Measurements from ENCODE around the gene WDPCP. TPM values are rescaled to one million over a fixed set of nuclear protein-coding genes. Genes with fewer than 3 reads are reported as not detected.

The WDPCP gene
- total RNA-seq, 1 experiment from 2014 or later: 15.2 TPM

DNA sequence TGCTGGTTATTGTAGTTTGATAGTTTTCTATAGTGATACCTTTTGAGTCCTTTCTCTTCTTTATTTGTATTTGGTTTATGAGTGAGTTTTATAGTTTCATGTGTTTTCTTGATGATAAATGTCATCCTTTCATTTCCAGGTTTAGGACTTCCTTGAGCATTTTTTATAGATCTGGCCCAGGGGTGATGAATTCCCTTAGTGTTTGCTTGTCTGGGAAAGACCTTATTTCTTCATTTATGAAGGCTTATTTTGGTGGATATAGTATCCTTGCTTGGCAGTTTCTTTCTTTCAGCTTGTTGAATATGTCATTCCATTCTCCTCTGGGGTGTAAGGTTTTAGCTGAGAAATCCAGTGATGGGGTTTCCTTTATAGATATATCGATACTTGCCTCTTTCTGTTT is 483.8 kb downstream of the WDPCP start:
- Histone ChIP-seq H3K79me2 (ENCODE audit: low read depth) (no peaks in the 10 kb centered on the region), H3F3A (ENCODE audit: insufficient read depth, low read depth) (no peaks in the 10 kb centered on the region), H3K4me3 (no peak overlapping the region), H3K36me3 (ENCODE audit: low read depth) (no peaks in the 10 kb centered on the region), H3K4me1 (replicated peaks; ENCODE audit: insufficient read depth) (no peaks in the 10 kb centered on the region), H3K9me3 (ENCODE audit: insufficient read depth, low read depth) (peaks cover 4% of the 10 kb centered on the region; the same call in 1 of the 2 replicates), H3K4me2 (no peak overlapping the region), H3K27me3 (ENCODE audit: insufficient read depth, low read depth) (no peaks in the 10 kb centered on the region), H2AFZ (no peak overlapping the region), H4K20me1 (ENCODE audit: insufficient read depth) (no peaks in the 10 kb centered on the region), H3K9me2 (ENCODE audit: insufficient read depth) (no peaks in the 10 kb centered on the region), H3K27ac (no peak overlapping the region)
- CTCF ChIA-PET: no interaction called here
- DNase-seq: no peak
- intact Hi-C loops (cut with micrococcal nuclease; ENCODE audit: unreplicated experiment): no loop called here
- POLR2A ChIA-PET (ENCODE audit: unreplicated experiment): no interaction called here
- no TSS peak for BruUV-seq (replicated peaks)
- no peak for TF ChIP-seq EZH2 (IDR thresholded peaks at IDR 0.05; ENCODE audit: low read depth)
- TF ChIP-seq, protein P1, sequence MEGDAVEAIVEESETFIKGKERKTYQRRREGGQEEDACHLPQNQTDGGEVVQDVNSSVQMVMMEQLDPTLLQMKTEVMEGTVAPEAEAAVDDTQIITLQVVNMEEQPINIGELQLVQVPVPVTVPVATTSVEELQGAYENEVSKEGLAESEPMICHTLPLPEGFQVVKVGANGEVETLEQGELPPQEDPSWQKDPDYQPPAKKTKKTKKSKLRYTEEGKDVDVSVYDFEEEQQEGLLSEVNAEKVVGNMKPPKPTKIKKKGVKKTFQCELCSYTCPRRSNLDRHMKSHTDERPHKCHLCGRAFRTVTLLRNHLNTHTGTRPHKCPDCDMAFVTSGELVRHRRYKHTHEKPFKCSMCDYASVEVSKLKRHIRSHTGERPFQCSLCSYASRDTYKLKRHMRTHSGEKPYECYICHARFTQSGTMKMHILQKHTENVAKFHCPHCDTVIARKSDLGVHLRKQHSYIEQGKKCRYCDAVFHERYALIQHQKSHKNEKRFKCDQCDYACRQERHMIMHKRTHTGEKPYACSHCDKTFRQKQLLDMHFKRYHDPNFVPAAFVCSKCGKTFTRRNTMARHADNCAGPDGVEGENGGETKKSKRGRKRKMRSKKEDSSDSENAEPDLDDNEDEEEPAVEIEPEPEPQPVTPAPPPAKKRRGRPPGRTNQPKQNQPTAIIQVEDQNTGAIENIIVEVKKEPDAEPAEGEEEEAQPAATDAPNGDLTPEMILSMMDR (conservative IDR thresholded peaks at IDR 0.05): no peak

- Histone ChIP-seq H3K9me2 (ENCODE audit: insufficient read depth) (no peaks in the 10 kb centered on the region), H3K27ac (no peak overlapping the region), H3K27me3 (ENCODE audit: insufficient read depth, low read depth) (no peaks in the 10 kb centered on the region), H4K20me1 (ENCODE audit: insufficient read depth) (no peaks in the 10 kb centered on the region), H3K4me1 (replicated peaks; ENCODE audit: insufficient read depth) (no peaks in the 10 kb centered on the region), H3F3A (ENCODE audit: insufficient read depth, low read depth) (no peaks in the 10 kb centered on the region), H2AFZ (no peak overlapping the region), H3K36me3 (ENCODE audit: low read depth) (no peaks in the 10 kb centered on the region), H3K79me2 (ENCODE audit: low read depth) (no peaks in the 10 kb centered on the region), H3K4me3 (no peak overlapping the region), H3K4me2 (no peak overlapping the region), H3K9me3 (ENCODE audit: insufficient read depth, low read depth) (peaks cover 4% of the 10 kb centered on the region; the same call in 1 of the 2 replicates)
- TF ChIP-seq, protein P1 (conservative IDR thresholded peaks at IDR 0.05): no peak
- TF ChIP-seq EZH2 (IDR thresholded peaks at IDR 0.05; ENCODE audit: low read depth): no peak
- POLR2A ChIA-PET (ENCODE audit: unreplicated experiment): interaction anchor here (0.6 kb wide), 1 partner anchor 71 kb away, joined by 8 read pairs; no protein-coding TSS in a partner anchor
- intact Hi-C loops (cut with micrococcal nuclease; ENCODE audit: unreplicated experiment): no loop called here
- no TSS peak for BruUV-seq (replicated peaks)
- CTCF ChIA-PET: no interaction called here
- DNase-seq: no peak
Observed at GRCh38 chr2:63101954-63102353, 486.3 kb downstream of the WDPCP start.

- H3K4me1 ChIP-seq (replicated peaks; ENCODE audit: insufficient read depth): no peaks in the 10 kb centered on the region
- intact Hi-C loops (cut with micrococcal nuclease; ENCODE audit: unreplicated experiment): no loop called here
- H4K20me1 ChIP-seq (ENCODE audit: insufficient read depth): no peaks in the 10 kb centered on the region
- POLR2A ChIA-PET (ENCODE audit: unreplicated experiment): no interaction called here
- no peaks in the 10 kb centered on the region for H3K36me3 ChIP-seq (ENCODE audit: low read depth)
- no peak overlapping the region for H3K4me3 ChIP-seq
- no peaks in the 10 kb centered on the region for H3K9me2 ChIP-seq (ENCODE audit: insufficient read depth)
- TF ChIP-seq, protein P1 (conservative IDR thresholded peaks at IDR 0.05): no peak
- TF ChIP-seq EZH2 (IDR thresholded peaks at IDR 0.05; ENCODE audit: low read depth): no peak
- no peak overlapping the region for H3K27ac ChIP-seq
- CTCF ChIA-PET: no interaction called here
- H3K27me3 ChIP-seq (ENCODE audit: insufficient read depth, low read depth): no peaks in the 10 kb centered on the region
- no TSS peak for BruUV-seq (replicated peaks)
- H3K79me2 ChIP-seq (ENCODE audit: low read depth): no peaks in the 10 kb centered on the region
- H3K9me3 ChIP-seq (ENCODE audit: insufficient read depth, low read depth): peaks cover 4% of the 10 kb centered on the region; the same call in 1 of the 2 replicates
- no peaks in the 10 kb centered on the region for H3F3A ChIP-seq (ENCODE audit: insufficient read depth, low read depth)
- no peak overlapping the region for H3K4me2 ChIP-seq
- no peak overlapping the region for H2AFZ ChIP-seq
- DNase-seq: no peak
Observed at GRCh38 chr2:63099032-63099431, 489.2 kb downstream of the WDPCP start.
